GM10266 (cell line): ENCODE results near the gene FNBP1.

ENCODE experiments used
- DNase-seq: peaks from one replicate; pipeline ENCODE4 v3.0.0; 2012; ENCODE audit errors: extremely low spot score
- CTCF ChIP-seq: IDR thresholded peaks from 2 replicates; pipeline ENCODE4 v1.5.1; 2012; ENCODE audit warnings: mild to moderate bottlenecking, low read depth; ENCODE audit not compliant: control insufficient read depth, insufficient read depth; ENCODE audit errors: missing control alignments

FNBP1 gene

GRCh38 chr9:129921905-129922304 lies 121.1 kb downstream of the FNBP1 start:
- DNase-seq, result no peak
- TF ChIP-seq CTCF, result no peak

- no peak for DNase-seq
- TF ChIP-seq CTCF, result no peak
Measured at GRCh38 chr9:129919841-129920240, 123.1 kb downstream of the FNBP1 start.

GRCh38 chr9:129919277-129919676 lies 123.7 kb downstream of the FNBP1 start:
- DNase-seq, result no peak
- TF ChIP-seq CTCF, result no peak

GRCh38 chr9:129918296-129918950 lies 124.6 kb downstream of the FNBP1 start:
- no peak for TF ChIP-seq CTCF
- no peak for DNase-seq

GRCh38 chr9:129916707-129917106 lies 126.3 kb downstream of the FNBP1 start:
- no peak for TF ChIP-seq CTCF
- DNase-seq, result no peak

GRCh38 chr9:129914051-129914450 lies 128.9 kb downstream of the FNBP1 start:
- no peak for TF ChIP-seq CTCF
- no peak for DNase-seq

- DNase-seq, result no peak
Measured at GRCh38 chr9:129910628-129911567, 132.1 kb downstream of the FNBP1 start.

More at GRCh38 chr9:129910628-129911567, 132.1 kb downstream of the FNBP1 start:
- TF ChIP-seq CTCF, result no peak
